Transverse colon (tissue), 4 donors: ENCODE measurements around the gene BTBD19. TPM values are rescaled to one million over a fixed set of nuclear protein-coding genes. Genes with fewer than 3 reads are reported as not detected.
"Not testable (repeated sequence)": the region's sequence is repeated elsewhere in the genome, so short reads cannot be mapped to it uniquely, and the experiment has no call there.

Experiments used
- DNase-seq: peaks from one replicate; pipeline ENCODE4 v3.0.0-alpha.2; 2019
- H3K27ac ChIP-seq, 4 donors: fragments of 200-600 bp; sonication (generic); 2 replicates each; pipeline ENCODE4 v1.5.1; 2016 to 2018; ENCODE audit warnings: inconsistent platforms in 4 of 4
- H3K27me3 ChIP-seq: fragments of 200-600 bp; sonication (generic); 2 replicates; pipeline ENCODE4 v1.5.1; 2017; ENCODE audit warnings: inconsistent platforms
- H3K36me3 ChIP-seq, 4 donors: fragments of 200-600 bp; sonication (generic); 2 replicates each; pipeline ENCODE4 v1.5.1; 2017 to 2019; ENCODE audit warnings: inconsistent platforms in 4 of 4
- H3K4me1 ChIP-seq, 4 donors: fragments of 200-600 bp; sonication (generic); 2 replicates each; pipeline ENCODE4 v1.5.1; 2017 to 2020; ENCODE audit warnings: inconsistent platforms in 4 of 4
- H3K4me3 ChIP-seq, 4 donors: fragments of 200-600 bp; sonication (generic); 1 replicate in 1 of 4; 2 replicates in 3 of 4; pipeline versions ENCODE4 v1.5.1 to v1.6.1; 2017 to 2019; ENCODE audit warnings: inconsistent platforms in 4 of 4
- H3K9me3 ChIP-seq, 2 donors: fragments of 200-600 bp; sonication (generic); 2 replicates each; pipeline ENCODE4 v1.5.1; 2017 to 2019; ENCODE audit warnings: inconsistent platforms in 2 of 2
- CTCF ChIP-seq, 5 experiments: fragments of 200-600 bp in 3 of 5; fragments of 450-650 bp in 2 of 5; sonication (generic) in 3 of 5; IDR thresholded peaks; 1 replicate in 2 of 5; 2 replicates in 3 of 5; pipeline ENCODE4 v1.5.1; 2016 to 2017; ENCODE audit warnings: antibody characterized with exemption in 5 of 5, inconsistent platforms in 3 of 5, mild to moderate bottlenecking in 2 of 5, moderate library complexity in 1 of 5
- EP300 ChIP-seq: sonication (generic); formaldehyde crosslinking; IDR thresholded peaks from one replicate; pipeline ENCODE4 v1.6.1; 2017; ENCODE audit warnings: antibody characterized with exemption, low read depth
- POLR2A ChIP-seq: fragments of 450-650 bp; IDR thresholded peaks from one replicate; pipeline ENCODE4 v1.6.1; 2016; ENCODE audit warnings: antibody characterized with exemption, mild to moderate bottlenecking, moderate library complexity
- POLR2AphosphoS5 ChIP-seq, 3 donors: sonication (generic); formaldehyde crosslinking; IDR thresholded peaks; one replicate each; pipeline ENCODE4 v1.6.1; 2016; ENCODE audit warnings: antibody characterized with exemption in 3 of 3
- WGBS, 2 donors: methylation state at CpG; one replicate each; pipeline ENCODE4 v1.1.5; 2018; ENCODE audit warnings: low coverage in 1 of 2; 5-methylcytosine and 5-hydroxymethylcytosine counted together
- in situ Hi-C, 4 donors: fragments of 200-750 bp; cut with MboI; loops; one replicate each; pipeline versions ENCODE4 v1.15.0 to v1.15.1; 2017; ENCODE audit warnings: low sequenced_read_pairs in 3 of 4, low pct_ligation_motif_present in 1 of 4, low pct_unique_long_range_greater_than_20kb in 1 of 4
- intact Hi-C: fragments of 100-400 bp; cut with DNase I; formaldehyde crosslinking; loops from one replicate; pipeline ENCODE4 v1.15.1; 2023; ENCODE audit warnings: low total_unique reads
- total RNA-seq, 4 donors: library from RNA; depleted of rRNA; stranded (reverse); fragments of >200 nt; gene quantifications; one replicate each; pipeline ENCODE4 v1.1.0, GENCODE V29; 2016

Gene BTBD19
- total RNA-seq, 4 donors from 2014 or later: 1.5 to 22.1 (median 3.7) TPM

- DNase-seq: no peak
- 86% methylated on average over 6 of the region's 6 CpGs; no CpG with 5 or more reads in 1 of the 2 donors for WGBS, 2 donors
- Histone ChIP-seq H3K9me3 (no peaks in the 10 kb centered on the region), H3K4me1 (peaks cover 3 to 23% (median 12%) of the 10 kb centered on the region in 4 donors), H3K4me3 (no peak overlapping the region), H3K27ac (no peak overlapping the region), H3K36me3 (no peaks in the 10 kb centered on the region), H3K27me3 (no peaks in the 10 kb centered on the region)
- intact Hi-C loops: no loop called here
- in situ Hi-C loops: no loop called here
- no peak for TF ChIP-seq POLR2A
- no peak for TF ChIP-seq CTCF (IDR thresholded peaks at IDR 0.05)
- no peak for TF ChIP-seq POLR2AphosphoS5 (IDR thresholded peaks at IDR 0.05)
- no peak for TF ChIP-seq EP300
Measured at GRCh38 chr1:44822131-44822701, 13.9 kb downstream of the BTBD19 start.

GRCh38 chr1:44822981-44823451 lies 14.7 kb downstream of the BTBD19 start:
- intact Hi-C loops (no loop called here), in situ Hi-C loops (no loop called here)
- H3K36me3 ChIP-seq: no peaks in the 10 kb centered on the region
- 80% methylated on average over 15 of the region's 15 CpGs; no CpG with 5 or more reads in 1 of the 2 donors for WGBS, 2 donors
- TF ChIP-seq CTCF (IDR thresholded peaks at IDR 0.05) (no peak), EP300 (no peak), POLR2A (no peak), POLR2AphosphoS5 (IDR thresholded peaks at IDR 0.05) (no peak)
- H3K4me1 ChIP-seq: peaks cover 3 to 23% (median 12%) of the 10 kb centered on the region in 4 donors
- no peaks in the 10 kb centered on the region for H3K27me3 ChIP-seq
- H3K27ac ChIP-seq: no peak overlapping the region
- DNase-seq: peak; percentile 13
- no peaks in the 10 kb centered on the region for H3K9me3 ChIP-seq
- no peak overlapping the region for H3K4me3 ChIP-seq

GRCh38 chr1:44824392-44824791 lies 16.1 kb downstream of the BTBD19 start:
- intact Hi-C loops, H3K4me3 ChIP-seq, H3K27me3 ChIP-seq, in situ Hi-C loops, H3K36me3 ChIP-seq, H3K27ac ChIP-seq, H3K9me3 ChIP-seq, DNase-seq: not testable (repeated sequence)
- H3K4me1 ChIP-seq: peaks cover under 1 to 13% (median 4%) of the 10 kb centered on the region in 4 donors
- 89 to 93% methylated on average over 4 to 6 of the region's 6 CpGs for WGBS, 2 donors

GRCh38 chr1:44826375-44827196 lies 18.3 kb downstream of the BTBD19 start:
- Histone ChIP-seq H3K4me3 (no peak overlapping the region), H3K27ac (peak overlapping the region in 1 of 4 donors; percentile 14), H3K4me1 (no peaks in the 10 kb centered on the region), H3K36me3 (no peaks in the 10 kb centered on the region), H3K9me3 (no peaks in the 10 kb centered on the region), H3K27me3 (no peaks in the 10 kb centered on the region)
- TF ChIP-seq CTCF (IDR thresholded peaks at IDR 0.05) (no peak), POLR2AphosphoS5 (IDR thresholded peaks at IDR 0.05) (no peak), POLR2A (no peak), EP300 (no peak)
- intact Hi-C loops: no loop called here
- peak; percentile 30 for DNase-seq
- WGBS, 2 donors: 59% methylated on average over 23 of the region's 24 CpGs; no CpG with 5 or more reads in 1 of the 2 donors
- in situ Hi-C loops: loop anchor here in 3 of 4 donors (25.0 kb wide), 3 partner anchors 186 to 661 kb away; partner anchors contain the start of genes HECTD3 (in 1 of the 3), TESK2 (in 1 of the 3) and UROD (in 1 of the 3)
